ENCODE data around the gene CCDC200.
"Not testable (repeated sequence)": the region's sequence is repeated elsewhere in the genome, so short reads cannot be mapped to it uniquely, and the experiment has no call there.

Gene CCDC200

DNA sequence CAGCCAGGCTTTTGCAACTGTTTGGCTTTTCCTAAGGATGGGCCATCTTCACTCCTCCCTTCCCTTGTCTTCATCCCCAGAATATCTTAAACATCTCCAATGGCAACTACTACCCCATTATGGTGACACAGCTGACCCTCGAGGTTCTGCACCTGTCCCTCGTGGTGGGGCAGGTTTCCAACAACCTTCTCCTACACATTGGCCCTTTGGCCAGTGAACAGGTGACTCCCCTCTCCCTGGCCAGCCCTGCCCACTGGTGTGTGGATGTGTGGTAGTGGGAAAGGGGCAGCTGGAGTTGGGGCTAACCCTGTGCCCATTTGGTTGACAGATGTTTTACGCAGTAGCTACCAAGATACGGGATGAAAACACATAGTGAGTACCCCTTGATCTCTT lies 12.1 kb downstream of the CCDC200 start:
- no peak for DNase-seq (ENCODE audit: low spot score)

DNA sequence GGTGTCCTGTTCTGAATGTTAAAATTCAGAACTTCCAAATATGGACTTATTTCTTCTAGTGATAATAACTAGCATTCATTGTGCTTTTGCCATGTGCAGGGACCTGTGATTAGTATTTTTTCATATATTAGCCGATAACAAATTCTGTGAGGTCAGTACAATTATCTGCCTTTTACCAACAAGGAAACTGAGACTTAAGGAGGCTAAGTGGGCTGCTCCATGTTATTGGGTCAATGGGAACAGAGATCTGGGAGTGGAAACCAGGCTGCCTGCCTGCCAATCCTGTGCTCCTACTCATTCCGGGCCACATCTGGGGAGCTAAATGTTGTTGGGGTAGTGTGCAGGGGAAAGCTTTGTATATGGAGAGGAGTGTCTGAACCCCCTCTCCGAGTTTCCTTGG lies 13.1 kb downstream of the CCDC200 start:
- no peak for DNase-seq (ENCODE audit: low spot score)

GRCh38 chr17:43213545-43213944 lies 14.9 kb downstream of the CCDC200 start:
- DNase-seq (ENCODE audit: low spot score), result no peak

- peak; percentile 8 for DNase-seq (ENCODE audit: low spot score)
Observed at GRCh38 chr17:43212641-43213490, 15.6 kb downstream of the CCDC200 start.

GRCh38 chr17:43211480-43212402 lies 16.7 kb downstream of the CCDC200 start, which contains the start of gene TMEM106A:
Gene TMEM106A (plus strand): TSS chr17:43211875. CDS start chr17:43213042, 1,167 bp downstream.
- DNase-seq (ENCODE audit: low spot score), result peak; percentile 20

DNA sequence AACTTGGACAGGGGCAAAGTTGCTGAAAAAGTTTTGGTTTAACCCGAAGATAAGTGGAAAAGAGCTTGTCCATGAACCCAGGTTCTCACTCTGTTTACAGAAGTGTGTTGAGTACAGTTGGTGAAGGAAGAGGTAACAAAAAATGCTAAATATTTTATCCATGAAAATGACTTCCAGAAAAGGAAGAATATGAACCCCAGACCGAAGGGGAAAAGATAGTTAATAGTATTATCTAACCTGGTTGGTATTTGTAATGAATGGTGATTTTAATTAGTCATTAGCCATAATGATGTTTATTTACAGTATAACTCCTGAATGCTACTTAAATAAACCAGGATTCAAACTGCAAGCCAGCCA lies 17.3 kb downstream of the CCDC200 start:
- DNase-seq (ENCODE audit: low spot score), result no peak

DNA sequence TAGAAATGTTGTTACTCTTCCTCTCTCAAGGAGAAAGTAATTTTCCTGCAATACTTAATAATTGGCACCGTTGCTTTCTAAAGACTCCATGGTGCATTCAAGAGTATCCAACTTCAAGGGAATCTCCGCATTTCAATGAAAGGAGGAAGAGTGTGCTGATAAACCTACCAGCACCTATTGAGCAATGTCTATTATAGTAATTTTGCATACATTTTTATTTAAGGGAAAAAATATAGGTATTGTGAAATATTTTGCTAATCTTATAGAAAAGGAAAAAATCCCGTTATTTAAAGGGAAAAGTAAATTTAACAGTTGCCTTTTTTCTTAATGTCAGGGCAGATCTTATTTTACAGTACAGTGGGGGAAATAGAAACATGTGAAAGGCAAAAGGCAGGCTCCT lies 17.8 kb downstream of the CCDC200 start:
- no peak for DNase-seq (ENCODE audit: low spot score)

GRCh38 chr17:43203013-43203412 lies 25.4 kb downstream of the CCDC200 start:
- DNase-seq (ENCODE audit: low spot score), result not testable (repeated sequence)

DNA sequence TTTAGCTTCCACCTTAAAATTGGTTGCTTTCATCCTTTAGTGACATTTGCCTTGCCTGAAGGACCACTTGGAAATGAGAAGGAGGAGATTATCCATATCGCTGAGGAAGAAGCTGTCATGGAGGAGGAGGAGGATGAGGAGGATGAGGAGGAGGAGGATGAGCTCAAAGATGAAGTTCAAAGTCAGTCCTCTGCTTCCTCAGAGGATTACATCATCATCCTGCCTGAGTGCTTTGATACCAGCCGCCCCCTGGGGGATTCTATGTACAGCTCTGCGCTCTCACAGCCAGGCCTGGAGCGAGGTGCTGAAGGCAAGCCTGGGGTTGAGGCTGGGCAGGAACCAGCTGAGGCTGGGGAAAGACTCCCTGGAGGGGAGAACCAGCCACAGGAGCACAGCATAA lies 28.3 kb downstream of the CCDC200 start:
- DNase-seq (ENCODE audit: low spot score), result peak; percentile 19

DNA sequence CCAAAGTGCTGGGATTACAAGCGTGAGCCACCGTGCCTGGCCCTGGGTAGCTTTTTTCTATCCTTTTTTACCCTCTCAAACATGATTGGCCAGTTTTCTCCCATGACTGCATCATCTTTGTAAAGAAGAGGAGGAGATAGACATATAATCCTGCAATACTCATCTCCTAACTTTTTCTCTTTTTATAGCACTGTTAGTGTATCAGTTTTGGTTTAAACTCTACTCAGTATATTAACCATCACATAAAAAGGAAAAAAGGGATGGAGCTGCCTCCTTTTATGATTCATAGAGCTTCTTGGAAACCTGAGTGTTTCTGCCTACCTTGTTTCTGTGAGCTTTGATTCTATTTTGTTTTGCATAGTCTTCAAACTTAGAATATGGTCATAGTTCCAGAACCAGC lies 28.8 kb downstream of the CCDC200 start:
- no peak for DNase-seq (ENCODE audit: low spot score)

DNA sequence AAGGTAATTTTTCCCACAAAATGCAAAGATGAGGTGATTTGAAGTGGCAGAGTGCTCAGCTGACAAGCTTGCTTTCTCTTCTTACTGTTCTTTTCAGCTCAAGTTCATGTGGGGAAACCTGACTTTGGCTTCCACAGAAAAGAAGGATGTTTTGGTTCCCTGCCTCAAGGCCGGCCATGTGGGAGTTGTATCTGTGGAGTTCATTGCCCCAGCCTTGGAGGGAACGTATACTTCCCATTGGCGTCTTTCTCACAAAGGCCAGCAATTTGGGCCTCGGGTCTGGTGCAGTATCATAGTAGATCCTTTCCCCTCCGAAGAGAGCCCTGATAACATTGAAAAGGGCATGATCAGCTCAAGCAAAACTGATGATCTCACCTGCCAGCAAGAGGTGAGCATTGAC lies 35.2 kb downstream of the CCDC200 start:
- no peak for DNase-seq (ENCODE audit: low spot score)

- DNase-seq (ENCODE audit: low spot score), result not testable (repeated sequence)
Observed at GRCh38 chr17:43186656-43187055, 41.8 kb downstream of the CCDC200 start.

DNA sequence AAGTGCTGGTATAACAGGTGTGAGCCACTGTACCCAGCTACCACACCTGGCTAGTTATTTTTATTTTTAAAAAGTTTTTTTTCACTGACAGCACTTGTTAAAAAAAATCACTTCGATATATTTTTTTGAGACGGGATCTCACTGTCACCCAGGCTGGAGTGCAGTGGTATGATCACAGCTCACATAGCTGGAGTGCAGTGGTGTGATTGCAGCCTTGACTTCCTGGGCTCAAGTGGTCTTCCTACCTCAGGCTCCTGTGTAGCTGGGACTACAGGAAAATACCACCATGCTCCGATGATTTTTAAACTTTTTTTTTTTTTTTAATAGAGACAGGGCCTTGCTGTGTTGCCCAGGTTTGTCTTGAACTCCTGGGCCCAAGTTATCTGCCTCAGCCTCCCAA lies 44.5 kb downstream of the CCDC200 start:
- DNase-seq (ENCODE audit: low spot score), result no peak

- no peak for DNase-seq (ENCODE audit: low spot score)
Observed at GRCh38 chr17:43176119-43176570, 52.3 kb downstream of the CCDC200 start.

DNA sequence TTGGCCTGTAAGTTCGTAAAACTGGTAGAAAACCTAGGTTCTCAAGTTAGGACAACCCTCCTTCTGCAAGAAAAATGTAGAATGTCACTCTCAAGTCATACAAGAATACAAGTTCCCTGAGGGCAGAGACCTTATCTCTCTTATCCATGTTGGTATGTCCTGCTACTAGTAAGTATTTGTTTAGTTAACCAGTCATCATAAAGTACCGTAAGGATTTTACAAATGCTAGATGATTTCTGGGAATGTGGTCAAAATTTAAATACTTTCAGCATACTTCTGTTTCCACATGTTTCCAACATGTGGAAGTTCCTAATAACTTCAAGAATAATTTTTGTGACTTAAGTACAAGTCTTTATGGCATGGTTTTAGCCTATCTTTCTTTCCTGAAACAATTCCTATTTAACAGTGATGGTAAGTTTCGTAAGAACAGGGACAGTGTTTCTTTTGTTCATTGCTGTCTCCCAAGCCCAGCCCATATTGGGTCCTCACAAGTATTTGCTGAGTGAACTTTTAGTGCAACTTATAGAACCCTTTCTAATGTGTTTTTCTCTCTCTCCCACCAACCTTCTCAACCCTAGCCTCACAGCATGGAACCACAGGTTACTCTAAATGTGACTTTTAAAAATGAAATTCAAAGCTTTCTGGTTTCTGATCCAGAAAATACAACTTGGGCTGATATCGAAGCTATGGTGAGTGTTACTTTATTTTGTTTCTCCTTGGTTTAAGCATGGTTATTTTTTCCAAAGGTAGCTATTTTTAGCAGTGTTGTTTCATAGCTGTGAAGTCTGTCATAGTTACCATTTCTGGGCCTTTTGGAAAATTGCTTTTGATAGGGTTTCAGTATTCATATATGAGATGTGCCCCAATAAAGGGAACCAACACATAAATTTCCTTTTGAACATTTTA lies 53.0 kb downstream of the CCDC200 start:
- no peak for DNase-seq (ENCODE audit: low spot score)

GRCh38 chr17:43171586-43172487 lies 56.6 kb downstream of the CCDC200 start:
- DNase-seq (ENCODE audit: low spot score), result peak; percentile 46
